ENCODE data around the gene C9orf72. TPM values are rescaled to one million over a fixed set of nuclear protein-coding genes. Genes with fewer than 3 reads are reported as not detected.
A peak's percentile ranks its signal among the peaks of the same experiment; 100 is the strongest.

Gene C9orf72
- total and polyA plus RNA-seq, 2 of the 13 experiments (the other 11 are each of a cell fraction or from before 2014, with no cell fraction given): 3.1 to 5.9 TPM

DNA sequence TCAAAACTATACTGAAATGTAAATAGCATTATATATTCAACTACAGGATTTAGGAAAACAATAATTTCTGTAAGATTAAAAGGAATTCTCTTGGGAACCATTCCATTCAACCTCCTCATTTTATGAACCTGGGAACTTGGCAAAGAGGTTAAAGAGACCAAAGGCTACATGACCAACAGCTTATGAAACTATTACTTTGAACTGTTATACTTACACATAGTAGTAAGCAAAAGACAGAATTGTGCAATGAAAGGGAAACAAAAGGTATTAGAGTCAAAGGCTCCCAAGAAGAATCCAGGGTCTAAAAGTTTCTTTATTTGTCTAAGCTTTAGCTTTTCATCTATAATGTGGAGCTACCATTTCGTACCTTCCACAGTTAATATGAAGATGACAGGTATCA is 7.2 kb downstream of the C9orf72 start (continued):
- TF ChIP-seq, protein P1, sequence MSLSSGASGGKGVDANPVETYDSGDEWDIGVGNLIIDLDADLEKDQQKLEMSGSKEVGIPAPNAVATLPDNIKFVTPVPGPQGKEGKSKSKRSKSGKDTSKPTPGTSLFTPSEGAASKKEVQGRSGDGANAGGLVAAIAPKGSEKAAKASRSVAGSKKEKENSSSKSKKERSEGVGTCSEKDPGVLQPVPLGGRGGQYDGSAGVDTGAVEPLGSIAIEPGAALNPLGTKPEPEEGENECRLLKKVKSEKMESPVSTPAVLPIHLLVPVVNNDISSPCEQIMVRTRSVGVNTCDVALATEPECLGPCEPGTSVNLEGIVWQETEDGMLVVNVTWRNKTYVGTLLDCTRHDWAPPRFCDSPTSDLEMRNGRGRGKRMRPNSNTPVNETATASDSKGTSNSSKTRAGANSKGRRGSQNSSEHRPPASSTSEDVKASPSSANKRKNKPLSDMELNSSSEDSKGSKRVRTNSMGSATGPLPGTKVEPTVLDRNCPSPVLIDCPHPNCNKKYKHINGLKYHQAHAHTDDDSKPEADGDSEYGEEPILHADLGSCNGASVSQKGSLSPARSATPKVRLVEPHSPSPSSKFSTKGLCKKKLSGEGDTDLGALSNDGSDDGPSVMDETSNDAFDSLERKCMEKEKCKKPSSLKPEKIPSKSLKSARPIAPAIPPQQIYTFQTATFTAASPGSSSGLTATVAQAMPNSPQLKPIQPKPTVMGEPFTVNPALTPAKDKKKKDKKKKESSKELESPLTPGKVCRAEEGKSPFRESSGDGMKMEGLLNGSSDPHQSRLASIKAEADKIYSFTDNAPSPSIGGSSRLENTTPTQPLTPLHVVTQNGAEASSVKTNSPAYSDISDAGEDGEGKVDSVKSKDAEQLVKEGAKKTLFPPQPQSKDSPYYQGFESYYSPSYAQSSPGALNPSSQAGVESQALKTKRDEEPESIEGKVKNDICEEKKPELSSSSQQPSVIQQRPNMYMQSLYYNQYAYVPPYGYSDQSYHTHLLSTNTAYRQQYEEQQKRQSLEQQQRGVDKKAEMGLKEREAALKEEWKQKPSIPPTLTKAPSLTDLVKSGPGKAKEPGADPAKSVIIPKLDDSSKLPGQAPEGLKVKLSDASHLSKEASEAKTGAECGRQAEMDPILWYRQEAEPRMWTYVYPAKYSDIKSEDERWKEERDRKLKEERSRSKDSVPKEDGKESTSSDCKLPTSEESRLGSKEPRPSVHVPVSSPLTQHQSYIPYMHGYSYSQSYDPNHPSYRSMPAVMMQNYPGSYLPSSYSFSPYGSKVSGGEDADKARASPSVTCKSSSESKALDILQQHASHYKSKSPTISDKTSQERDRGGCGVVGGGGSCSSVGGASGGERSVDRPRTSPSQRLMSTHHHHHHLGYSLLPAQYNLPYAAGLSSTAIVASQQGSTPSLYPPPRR (CRISPR knock-in tag; IDR thresholded peaks at IDR 0.05; ENCODE audit: borderline replicate concordance): no peak
- TF ChIP-seq, protein P2, sequence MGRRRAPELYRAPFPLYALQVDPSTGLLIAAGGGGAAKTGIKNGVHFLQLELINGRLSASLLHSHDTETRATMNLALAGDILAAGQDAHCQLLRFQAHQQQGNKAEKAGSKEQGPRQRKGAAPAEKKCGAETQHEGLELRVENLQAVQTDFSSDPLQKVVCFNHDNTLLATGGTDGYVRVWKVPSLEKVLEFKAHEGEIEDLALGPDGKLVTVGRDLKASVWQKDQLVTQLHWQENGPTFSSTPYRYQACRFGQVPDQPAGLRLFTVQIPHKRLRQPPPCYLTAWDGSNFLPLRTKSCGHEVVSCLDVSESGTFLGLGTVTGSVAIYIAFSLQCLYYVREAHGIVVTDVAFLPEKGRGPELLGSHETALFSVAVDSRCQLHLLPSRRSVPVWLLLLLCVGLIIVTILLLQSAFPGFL (CRISPR knock-in tag; IDR thresholded peaks at IDR 0.05): no peak
- 0 out of 2 replicates have a peak, but pooled peaks have one; percentile 23 for TF ChIP-seq MIXL1 (CRISPR knock-in tag; IDR thresholded peaks at IDR 0.05)
- TF ChIP-seq GATAD2A (CRISPR knock-in tag; IDR thresholded peaks at IDR 0.05): peak; percentile 87
- TF ChIP-seq CREB1 (IDR thresholded peaks at IDR 0.05): no peak
- TF ChIP-seq CREB1 (CRISPR knock-in tag; IDR thresholded peaks at IDR 0.05): 0 out of 2 replicates have a peak, but pooled peaks have one; percentile 31
- peak in 1 of 2 experiments; percentile 80; a peak in 2 of 4 replicates for TF ChIP-seq EP300 (IDR thresholded peaks at IDR 0.05; ENCODE audit: low read depth in 2 of 2, low read length in 2 of 2)
- TF ChIP-seq EP300 (CRISPR knock-in tag; IDR thresholded peaks at IDR 0.05; ENCODE audit: borderline replicate concordance): no peak
- no peak for TF ChIP-seq FOXP1 (IDR thresholded peaks at IDR 0.05)
- TF ChIP-seq FOXP1 (CRISPR knock-in tag; IDR thresholded peaks at IDR 0.05): peak; percentile 76
- TF ChIP-seq HNRNPL (IDR thresholded peaks at IDR 0.05; ENCODE audit: low read depth, low read length): no peak
- peak; percentile 42; the same call in 1 of the 2 replicates for TF ChIP-seq IRF2 (CRISPR knock-in tag; IDR thresholded peaks at IDR 0.05)
- TF ChIP-seq, protein P3, sequence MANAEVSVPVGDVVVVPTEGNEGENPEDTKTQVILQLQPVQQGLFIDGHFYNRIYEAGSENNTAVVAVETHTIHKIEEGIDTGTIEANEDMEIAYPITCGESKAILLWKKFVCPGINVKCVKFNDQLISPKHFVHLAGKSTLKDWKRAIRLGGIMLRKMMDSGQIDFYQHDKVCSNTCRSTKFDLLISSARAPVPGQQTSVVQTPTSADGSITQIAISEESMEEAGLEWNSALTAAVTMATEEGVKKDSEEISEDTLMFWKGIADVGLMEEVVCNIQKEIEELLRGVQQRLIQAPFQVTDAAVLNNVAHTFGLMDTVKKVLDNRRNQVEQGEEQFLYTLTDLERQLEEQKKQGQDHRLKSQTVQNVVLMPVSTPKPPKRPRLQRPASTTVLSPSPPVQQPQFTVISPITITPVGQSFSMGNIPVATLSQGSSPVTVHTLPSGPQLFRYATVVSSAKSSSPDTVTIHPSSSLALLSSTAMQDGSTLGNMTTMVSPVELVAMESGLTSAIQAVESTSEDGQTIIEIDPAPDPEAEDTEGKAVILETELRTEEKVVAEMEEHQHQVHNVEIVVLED (CRISPR knock-in tag; IDR thresholded peaks at IDR 0.05; ENCODE audit: borderline replicate concordance): no peak
- peak; percentile 37; the same call in 1 of the 2 replicates for TF ChIP-seq BCL6 (CRISPR knock-in tag; IDR thresholded peaks at IDR 0.05)
- TF ChIP-seq, protein P4, sequence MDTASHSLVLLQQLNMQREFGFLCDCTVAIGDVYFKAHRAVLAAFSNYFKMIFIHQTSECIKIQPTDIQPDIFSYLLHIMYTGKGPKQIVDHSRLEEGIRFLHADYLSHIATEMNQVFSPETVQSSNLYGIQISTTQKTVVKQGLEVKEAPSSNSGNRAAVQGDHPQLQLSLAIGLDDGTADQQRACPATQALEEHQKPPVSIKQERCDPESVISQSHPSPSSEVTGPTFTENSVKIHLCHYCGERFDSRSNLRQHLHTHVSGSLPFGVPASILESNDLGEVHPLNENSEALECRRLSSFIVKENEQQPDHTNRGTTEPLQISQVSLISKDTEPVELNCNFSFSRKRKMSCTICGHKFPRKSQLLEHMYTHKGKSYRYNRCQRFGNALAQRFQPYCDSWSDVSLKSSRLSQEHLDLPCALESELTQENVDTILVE (CRISPR knock-in tag; IDR thresholded peaks at IDR 0.05): 0 out of 2 replicates have a peak, but pooled peaks have one; percentile 30
- no peak for TF ChIP-seq FOXK1 (CRISPR knock-in tag; IDR thresholded peaks at IDR 0.05; ENCODE audit: borderline replicate concordance, low read depth)
- no peak for TF ChIP-seq POLR2AphosphoS2 (IDR thresholded peaks at IDR 0.05; ENCODE audit: low read depth, low read length)
- TF ChIP-seq ELF3 (CRISPR knock-in tag; IDR thresholded peaks at IDR 0.05): peak; percentile 36; the same call in 1 of the 2 replicates
- TF ChIP-seq SOX6 (IDR thresholded peaks at IDR 0.05): no peak
- peak; percentile 74; the same call in 1 of the 2 replicates for TF ChIP-seq SOX6 (CRISPR knock-in tag; IDR thresholded peaks at IDR 0.05)
- TF ChIP-seq ZNF326 (CRISPR knock-in tag; IDR thresholded peaks at IDR 0.05; ENCODE audit: borderline replicate concordance): no peak
- TF ChIP-seq, protein P5, sequence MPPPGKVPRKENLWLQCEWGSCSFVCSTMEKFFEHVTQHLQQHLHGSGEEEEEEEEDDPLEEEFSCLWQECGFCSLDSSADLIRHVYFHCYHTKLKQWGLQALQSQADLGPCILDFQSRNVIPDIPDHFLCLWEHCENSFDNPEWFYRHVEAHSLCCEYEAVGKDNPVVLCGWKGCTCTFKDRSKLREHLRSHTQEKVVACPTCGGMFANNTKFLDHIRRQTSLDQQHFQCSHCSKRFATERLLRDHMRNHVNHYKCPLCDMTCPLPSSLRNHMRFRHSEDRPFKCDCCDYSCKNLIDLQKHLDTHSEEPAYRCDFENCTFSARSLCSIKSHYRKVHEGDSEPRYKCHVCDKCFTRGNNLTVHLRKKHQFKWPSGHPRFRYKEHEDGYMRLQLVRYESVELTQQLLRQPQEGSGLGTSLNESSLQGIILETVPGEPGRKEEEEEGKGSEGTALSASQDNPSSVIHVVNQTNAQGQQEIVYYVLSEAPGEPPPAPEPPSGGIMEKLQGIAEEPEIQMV (CRISPR knock-in tag; IDR thresholded peaks at IDR 0.05; ENCODE audit: low read depth): no peak
- no peak for TF ChIP-seq TSC22D2 (CRISPR knock-in tag; IDR thresholded peaks at IDR 0.05; ENCODE audit: borderline replicate concordance)

Measured in HepG2 (cell line).